Dedifferentiated amniotic fluid mesenchymal stem cell (primary cell): ENCODE measurements around the gene PMS2.
A peak's percentile ranks its signal among the peaks of the same experiment; 100 is the strongest.
"Not testable (repeated sequence)": the region's sequence is repeated elsewhere in the genome, so short reads cannot be mapped to it uniquely, and the experiment has no call there.

Experiments
- DNase-seq: peaks from one replicate; pipeline ENCODE4 v3.0.0-alpha.2; 2016; ENCODE audit errors: extremely low spot score

The PMS2 gene, protein sequence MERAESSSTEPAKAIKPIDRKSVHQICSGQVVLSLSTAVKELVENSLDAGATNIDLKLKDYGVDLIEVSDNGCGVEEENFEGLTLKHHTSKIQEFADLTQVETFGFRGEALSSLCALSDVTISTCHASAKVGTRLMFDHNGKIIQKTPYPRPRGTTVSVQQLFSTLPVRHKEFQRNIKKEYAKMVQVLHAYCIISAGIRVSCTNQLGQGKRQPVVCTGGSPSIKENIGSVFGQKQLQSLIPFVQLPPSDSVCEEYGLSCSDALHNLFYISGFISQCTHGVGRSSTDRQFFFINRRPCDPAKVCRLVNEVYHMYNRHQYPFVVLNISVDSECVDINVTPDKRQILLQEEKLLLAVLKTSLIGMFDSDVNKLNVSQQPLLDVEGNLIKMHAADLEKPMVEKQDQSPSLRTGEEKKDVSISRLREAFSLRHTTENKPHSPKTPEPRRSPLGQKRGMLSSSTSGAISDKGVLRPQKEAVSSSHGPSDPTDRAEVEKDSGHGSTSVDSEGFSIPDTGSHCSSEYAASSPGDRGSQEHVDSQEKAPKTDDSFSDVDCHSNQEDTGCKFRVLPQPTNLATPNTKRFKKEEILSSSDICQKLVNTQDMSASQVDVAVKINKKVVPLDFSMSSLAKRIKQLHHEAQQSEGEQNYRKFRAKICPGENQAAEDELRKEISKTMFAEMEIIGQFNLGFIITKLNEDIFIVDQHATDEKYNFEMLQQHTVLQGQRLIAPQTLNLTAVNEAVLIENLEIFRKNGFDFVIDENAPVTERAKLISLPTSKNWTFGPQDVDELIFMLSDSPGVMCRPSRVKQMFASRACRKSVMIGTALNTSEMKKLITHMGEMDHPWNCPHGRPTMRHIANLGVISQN

DNA sequence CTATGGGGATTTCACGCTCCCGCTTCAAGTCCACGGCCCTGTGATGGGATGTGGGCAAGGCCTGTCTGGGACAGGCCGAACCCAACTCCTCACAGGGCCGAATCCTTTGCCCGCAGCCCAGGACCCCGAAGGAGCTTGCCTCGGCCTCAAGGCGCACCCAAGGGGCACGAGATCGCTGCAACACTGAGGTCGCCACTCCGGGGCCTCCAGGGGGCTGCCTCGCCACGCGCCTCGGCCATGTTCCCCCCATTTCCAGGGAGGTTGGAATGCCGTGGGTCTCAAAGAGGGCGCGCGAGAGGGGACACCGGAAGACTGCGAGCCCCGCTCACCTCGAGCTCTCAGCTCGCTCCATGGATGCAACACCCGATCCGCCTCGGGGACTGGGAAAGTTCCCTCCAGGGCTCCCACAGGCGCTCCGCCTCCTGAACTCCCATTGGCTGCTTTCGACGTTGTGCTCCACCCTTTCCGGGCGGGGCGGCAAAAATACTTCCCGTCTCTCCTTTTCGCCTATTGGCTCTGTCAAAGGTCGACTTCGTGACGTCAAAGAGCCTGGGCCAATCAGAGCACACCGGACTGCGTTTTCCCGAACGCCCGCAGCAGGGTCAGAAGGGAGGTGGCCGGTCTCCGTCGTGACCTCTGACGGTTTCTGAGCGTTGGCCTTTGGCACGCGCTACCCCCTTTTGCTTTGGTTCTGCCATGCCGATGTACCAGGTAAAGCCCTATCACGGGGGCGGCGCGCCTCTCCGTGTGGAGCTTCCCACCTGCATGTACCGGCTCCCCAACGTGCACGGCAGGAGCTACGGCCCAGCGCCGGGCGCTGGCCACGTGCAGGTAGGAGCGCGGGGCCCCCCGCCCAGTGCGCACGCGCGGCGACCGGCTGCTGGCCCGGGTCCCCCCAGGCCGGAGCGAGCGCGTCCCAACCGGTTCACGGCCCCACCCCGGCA lies at the start of gene PMS2, which contains the start of gene AIMP2:
TSS of gene PMS2 (minus strand) at position 382 of the 944 bp plus-strand sequence. CDS start at position 352, 30 bp downstream.
TSS of gene AIMP2 (plus strand) at position 605 of the 944 bp plus-strand sequence. CDS start at position 697, 92 bp downstream.
- DNase-seq: peak; percentile 99

DNA sequence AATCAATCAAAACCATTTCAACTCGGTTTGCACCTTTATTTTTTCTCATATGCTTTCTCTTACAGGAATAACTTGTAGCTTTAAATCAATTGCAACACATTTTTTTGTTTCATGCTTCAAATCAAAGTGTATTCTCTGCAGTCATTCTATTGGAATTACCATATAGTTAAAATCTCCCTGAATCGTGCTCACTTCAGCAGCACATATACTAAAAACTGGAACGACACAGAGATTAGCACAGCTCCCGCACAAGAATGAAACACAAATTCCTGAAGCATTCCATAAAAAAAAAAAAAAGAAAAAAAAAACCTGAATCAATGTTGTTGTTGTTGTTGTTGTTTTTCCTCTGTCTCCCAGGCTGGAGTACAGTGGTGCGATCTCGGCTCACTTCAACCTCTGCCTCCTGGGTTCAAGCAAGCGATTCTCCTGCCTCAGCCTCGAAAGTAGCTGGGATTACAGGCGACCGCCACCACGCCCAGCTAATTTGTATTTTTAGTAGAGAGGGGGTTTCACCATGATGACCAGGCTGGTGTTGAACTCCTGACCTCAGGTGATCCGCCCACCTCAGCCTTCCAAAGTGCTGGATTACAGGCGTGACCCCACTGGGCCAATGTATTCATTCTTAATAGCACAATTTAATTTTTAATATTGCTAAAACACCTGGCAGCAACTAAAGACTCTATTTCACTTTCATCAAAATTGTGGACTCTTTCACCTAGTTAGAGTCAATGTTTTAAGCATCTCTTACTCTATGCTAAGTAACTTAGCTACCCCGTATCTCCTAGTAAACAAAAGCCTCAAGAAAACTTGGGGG lies 48.7 kb upstream of the PMS2 start:
- no peak for DNase-seq

DNA sequence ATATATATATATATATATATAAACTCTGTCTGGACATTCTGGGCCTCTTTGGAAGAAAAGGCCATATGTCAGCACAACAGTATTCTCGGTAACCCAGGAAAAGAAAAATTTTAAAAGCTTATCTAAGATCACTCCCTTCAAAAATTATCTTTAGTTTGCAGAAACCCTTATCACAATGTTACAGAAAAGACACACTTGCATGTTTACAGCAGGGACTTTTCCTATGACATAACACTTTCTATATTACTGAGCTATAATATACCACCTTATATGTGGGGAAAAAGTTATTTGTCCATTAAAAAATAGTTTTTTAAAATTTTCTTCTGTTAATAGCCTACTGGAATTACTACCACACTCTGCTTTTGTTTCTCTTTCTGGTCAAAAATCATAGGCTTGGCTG lies 47.8 kb upstream of the PMS2 start:
- no peak for DNase-seq

DNA sequence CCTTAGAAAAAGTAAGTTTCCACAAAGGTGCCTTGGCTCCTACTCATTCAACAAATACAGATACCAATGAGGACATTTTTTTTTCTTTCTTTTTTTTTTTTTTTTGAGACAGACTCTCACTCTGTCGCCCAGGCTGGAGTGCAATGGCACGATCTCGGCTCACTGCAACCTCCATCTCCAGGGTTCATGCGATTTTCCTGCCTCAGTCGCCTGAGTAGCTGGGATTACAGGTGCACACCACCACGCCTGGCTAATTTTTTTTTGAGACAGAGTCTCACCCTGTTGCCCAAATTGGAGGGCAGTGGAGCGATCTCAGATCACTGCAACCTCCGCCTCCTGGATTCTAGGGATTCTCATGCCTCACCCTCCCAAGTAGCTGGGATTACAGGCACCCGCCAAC lies 42.3 kb upstream of the PMS2 start:
- DNase-seq: not testable (repeated sequence)

DNA sequence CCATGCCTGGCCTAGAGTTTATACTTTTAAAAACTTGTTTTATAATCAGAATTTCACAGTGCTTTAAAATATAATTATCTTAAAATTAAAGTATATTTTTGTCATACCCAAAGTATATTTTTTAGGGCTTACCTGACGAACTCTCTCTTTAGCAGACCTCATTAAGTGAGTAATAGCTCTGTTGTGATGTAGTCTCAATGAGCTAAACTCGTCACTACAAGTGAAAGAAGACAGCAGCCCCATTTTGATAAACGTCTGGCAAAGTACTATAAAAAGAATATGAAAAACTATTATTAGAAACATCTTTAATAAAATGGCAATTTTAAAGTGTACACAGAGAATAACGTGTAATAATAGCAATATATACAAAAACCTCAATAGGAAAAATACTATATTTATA lies 40.9 kb upstream of the PMS2 start:
- no peak for DNase-seq

DNA sequence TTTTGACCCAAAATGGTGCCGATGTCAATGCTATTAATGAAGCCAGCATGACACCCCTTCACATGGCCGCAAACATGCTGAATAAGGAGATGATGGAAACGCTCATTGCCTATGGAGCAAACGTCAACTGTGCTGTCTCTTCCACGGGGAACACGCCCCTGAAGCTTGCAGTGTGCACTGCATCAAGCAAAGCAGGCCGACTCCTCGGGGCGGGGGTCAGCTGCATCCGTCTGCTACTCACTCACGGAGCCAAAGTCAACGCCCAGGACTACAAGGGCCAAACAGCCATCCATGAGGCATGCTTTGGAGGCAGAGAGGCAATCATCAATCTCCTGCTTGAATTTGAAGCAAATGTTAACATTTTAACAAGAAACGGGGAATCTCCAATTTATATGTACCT lies 26.8 kb upstream of the PMS2 start:
- DNase-seq: no peak

DNA sequence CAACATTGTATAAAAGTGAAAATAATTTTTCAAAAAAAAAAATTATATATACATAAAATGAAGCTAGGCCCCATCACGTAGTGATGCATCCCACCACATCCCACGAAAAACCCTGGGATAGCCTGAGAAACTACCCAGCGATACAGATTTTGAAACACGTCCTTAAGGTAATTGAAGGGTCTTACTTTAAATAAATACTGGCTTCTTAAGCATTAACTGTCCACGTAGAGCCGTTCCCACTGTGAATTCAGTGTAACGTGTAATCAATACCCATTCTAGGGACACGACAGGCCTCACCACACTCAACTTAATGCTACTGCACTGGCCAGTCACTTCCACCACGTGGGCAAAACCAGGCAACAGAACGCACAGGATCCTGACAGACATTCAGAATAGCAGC lies 26.3 kb upstream of the PMS2 start:
- DNase-seq: no peak

DNA sequence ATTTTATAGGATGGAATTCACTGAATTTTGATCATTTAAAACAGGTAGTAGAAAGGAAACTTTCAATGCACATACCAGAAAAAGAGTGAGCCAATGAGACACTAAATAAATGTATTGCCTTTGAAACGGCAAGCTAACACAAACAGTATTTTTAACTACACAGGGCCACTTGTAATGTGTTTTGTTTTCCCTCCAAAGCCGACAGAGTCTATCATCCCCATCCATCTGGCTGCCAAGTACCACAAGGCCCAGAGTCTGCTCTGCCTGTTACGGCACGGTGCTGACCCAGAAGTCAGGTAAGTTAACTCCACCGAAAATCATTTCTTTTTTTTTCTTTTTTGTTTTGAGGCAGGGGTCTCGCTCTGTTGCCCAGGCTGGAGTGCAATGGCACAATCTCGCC lies 23.8 kb upstream of the PMS2 start:
- no peak for DNase-seq

DNA sequence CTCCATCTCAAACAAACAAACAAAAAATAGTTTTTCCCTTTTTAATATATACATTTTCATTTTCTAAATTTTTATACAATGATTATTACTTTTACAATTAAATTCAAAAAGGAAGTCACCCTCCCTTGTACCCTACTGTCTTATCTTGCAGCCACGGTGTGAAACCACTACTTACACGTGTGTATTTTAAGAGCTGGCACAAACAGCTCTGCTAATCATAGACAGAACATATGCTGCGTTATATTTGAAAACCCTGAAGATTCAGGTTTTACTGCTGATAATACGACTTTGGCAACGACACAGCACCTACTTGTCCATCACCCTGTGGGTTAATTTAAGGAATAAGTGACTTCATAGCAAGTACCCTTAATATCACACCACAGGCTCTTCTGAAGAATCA lies 23.3 kb upstream of the PMS2 start:
- no peak for DNase-seq

DNA sequence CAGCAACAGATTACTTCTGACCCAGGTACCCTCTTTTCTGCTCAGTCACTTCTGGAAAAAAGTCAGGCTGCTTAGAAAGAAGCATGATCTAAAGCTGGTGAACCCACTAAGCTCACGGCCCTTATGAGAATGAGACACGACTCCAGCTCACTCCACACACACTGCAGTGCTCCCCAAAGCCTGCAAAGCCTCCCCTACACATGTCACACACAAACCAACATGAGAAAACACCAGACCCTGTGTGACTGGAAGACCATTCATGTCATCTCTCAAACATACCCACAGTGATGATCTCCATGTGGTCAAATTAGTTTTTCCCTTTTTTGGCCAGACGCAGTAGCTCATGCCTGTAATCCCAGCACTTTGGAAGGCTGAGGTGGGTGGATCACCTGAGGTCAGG lies 22.7 kb upstream of the PMS2 start:
- no peak for DNase-seq

DNA sequence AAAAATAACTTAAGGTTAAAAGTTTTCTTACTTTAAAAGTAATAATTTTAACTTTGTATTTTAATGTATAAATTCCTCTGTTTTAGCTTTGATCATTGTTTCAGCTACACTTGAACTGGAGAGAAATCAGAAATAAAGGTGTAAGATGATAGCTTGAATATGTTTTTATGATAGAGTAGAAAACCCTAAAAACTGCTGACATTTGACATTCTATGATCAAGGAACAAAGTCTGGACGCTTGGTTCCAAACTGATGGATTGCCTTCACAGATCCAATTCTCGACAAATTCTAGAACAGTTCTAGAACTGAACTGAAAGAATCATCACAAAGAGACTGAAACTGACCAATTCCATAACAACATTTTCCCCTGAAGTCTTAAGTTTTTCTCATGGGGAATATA lies 22.1 kb upstream of the PMS2 start, which contains the start of gene ANKRD61:
TSS of gene ANKRD61 (plus strand) at position 389 of the 400 bp plus-strand sequence. CDS start at position 389, 0 bp downstream.
- DNase-seq: no peak

DNA sequence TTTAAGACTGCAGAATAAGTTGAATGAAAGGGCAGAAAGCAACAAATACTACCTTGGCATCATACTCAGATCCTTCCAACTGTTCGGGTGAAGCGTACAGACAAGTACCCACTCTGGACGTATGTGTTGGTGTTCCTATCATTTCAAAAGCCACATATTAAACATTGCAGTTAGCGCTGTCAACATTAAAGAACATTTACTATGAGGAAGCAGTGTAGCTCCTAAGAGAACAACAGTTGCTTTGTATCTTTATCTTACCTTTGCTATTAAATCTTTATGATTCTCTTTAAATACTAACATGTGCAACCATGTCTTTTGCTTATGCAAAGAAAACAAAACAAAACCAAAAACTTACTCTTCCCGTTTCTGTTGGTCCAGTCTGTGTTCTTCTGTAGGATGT lies 19.7 kb upstream of the PMS2 start:
- no peak for DNase-seq

DNA sequence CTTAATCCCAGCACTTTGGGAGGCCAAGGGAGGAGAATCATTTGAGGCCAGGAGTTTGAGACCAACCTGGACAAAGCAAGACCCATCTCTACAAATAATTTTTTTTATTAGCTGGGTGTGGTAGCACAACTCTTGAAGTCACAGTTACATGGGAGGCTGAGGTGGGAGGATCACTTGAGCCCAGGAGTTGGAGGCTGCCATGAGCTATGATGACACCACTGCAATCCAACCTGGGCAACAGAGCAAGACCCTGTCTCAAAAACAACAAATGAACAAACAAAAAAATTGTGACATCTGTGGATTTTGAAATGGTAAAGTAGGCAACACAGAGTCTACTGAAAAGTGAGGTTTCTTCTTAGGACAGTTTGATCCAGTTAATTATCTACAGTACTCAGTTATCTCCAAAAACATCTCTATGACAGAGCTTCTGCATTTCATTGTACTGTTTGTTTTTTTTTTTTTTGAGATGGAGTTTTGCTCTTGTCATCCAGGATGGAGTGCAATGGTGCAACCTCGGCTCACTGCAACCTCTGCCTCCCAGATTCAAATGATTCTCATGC lies 19.0 kb upstream of the PMS2 start:
- DNase-seq: no peak

DNA sequence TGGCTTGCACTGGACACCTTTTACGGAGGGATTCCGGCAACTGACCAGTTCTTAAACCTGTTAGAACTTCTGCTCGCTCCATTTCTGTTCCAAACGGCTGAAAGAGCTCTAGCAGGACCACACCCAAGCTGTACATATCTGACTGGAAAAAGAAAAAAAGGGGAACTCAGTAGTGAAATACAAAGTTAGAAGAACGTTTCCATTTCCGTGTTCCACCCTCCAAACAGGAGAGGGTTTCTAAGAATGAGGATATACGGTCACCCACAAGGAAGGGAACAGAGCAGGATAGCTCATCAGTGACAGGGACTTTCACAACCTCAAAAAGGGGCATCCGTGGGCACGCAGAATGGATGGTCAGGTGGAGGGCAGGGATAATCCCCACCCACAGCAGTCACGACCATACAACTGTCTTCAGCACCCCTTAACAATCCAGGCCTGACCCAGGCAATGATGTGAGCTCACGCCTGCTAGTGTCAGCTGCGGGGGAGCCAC lies 18.0 kb upstream of the PMS2 start:
- no peak for DNase-seq

DNA sequence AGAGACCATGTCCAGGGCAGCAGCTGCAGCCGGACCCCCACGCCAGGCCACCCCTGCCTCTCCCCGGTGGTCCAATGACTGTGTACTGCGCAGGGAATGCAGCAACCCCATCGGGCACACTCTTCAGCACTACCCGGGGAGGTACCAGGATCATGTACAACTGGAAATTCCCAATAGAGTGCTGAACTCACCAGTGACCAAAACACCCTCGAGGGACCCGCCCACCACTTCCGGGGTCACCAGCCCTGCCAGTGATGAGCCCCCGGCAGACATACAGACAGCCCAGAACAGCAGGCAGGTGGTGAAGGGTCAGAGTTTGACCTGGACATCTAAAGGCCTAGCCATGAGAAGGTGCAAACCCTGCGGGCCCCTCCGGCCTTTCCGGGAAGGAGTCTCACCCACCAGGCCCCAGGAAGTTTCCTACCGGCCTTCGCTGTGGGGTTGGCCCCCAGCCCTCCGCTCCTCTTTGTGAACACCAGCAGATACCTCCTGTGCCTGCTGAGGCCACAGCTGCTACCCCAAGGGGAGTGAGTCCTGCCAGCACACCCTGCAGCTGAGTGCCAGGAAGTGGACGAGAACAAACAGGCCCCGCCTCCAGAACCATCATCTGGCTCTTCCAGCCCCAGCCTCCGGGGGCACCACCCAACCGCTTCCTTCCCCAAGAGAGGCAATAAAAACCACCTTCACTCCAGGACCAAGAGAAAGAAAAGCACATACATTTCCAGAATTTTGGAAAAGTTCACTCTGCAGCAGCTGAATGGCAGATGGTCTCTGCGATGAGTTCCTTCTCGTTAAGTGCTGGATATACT lies 17.4 kb upstream of the PMS2 start:
- no peak for DNase-seq

DNA sequence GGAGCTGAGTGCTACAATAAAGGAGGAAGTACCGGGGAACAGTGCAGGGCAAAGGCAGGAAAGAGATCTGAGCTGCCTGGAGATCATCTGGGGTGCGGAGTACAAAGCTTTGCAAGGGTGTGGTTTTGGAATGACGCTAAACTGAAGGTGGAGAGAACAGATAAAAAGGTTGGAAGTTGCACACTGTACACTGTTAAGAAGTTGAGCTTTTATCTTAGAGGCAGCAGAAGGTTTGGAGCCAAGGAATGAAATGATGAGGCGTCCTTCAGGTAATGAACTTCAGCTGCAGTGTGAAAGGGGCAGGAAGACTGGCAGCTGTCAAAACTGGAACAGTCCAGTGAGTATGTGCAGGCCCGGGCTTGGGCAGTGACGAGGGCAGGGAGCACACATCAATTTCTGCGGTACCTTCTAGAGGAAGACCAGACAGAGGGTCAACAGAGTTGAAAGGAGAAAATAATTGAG lies 15.2 kb upstream of the PMS2 start:
- DNase-seq: no peak

DNA sequence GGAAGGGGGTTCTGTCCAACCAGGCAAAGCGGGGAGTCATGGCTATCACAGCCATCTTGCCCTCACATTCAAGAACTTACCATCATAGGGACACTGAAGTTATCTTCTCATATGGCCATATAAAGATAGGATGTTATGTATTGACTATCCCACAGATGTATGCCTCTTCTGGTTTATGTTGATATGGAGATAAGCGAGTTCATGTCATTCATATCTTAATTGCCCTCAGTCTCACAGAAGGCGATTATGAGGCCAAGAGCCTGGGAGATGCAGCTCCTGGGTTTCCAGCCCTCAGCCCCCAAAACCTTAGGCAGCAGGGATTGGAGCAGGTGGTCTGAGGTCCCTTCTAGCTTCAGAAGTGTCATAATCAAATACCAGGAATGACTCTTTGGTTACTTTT lies 13.9 kb upstream of the PMS2 start:
- DNase-seq: no peak

DNA sequence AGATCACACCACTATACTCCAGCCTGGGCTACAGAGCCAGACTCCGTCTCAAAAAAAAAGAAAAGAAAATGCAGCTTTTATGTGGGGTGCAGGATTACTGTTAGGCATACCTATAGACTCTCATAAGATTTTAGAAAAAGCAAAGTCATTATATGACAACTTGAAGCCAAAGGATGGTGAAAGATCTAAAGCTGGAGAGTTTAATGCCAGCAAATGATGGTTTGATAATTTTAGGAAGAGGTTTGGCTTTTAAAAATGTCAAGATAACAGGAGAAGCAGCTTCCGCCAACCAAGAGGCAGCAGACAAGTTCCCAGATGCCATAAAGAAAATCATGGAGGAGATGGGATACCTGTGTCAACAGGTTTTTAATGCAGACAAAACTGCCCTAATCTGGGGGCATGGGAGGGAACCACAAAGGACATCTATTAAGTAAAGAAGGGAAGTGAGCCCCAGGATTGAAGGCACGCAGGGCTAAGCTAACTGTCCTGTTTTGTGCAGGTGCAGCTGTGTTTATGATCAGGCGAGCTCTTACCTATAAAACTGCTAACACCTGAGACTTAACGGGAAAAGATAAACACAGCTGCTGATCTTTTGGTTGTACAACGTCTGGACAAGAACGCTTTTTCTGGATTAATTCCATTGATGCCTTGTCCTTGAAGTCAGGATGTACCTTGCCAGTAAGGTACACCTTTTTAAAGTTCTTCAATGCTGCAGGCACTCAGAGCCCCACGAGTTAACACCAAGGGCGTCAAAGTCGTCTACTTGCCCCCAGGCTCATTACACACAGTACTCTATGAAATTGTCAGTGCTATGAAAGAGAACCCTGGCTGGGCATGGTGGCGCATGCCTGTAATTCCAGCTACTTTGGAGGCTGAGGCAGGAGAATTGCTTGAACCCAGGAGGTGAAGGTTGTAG lies 11.8 kb upstream of the PMS2 start:
- no peak for DNase-seq
